Liver (tissue), 3 donors: ENCODE data around the gene WNT16.

Experiments used
- ATF3 ChIP-seq: IDR thresholded peaks from 2 replicates; pipeline ENCODE4 v1.6.1; 2016; ENCODE audit warnings: antibody characterized with exemption
- CTCF ChIP-seq: fragments of 150-350 bp; IDR thresholded peaks from 2 replicates; pipeline ENCODE4 v1.5.1; 2017; ENCODE audit warnings: improper control_type of control experiment, low read depth, low read length; ENCODE audit not compliant: missing input control
- GABPA ChIP-seq, 2 donors: IDR thresholded peaks in 1 of 2; conservative IDR thresholded peaks in 1 of 2; 2 replicates each; pipeline ENCODE4 v1.6.1; 2016; ENCODE audit warnings: antibody characterized with exemption in 2 of 2, mild to moderate bottlenecking in 1 of 2, moderate library complexity in 1 of 2
- JUND ChIP-seq, 2 donors: IDR thresholded peaks; 2 replicates each; pipeline ENCODE4 v1.6.1; 2016; ENCODE audit warnings: antibody characterized with exemption in 2 of 2
- MAX ChIP-seq: IDR thresholded peaks from 2 replicates; pipeline ENCODE4 v1.6.1; 2016; ENCODE audit warnings: antibody characterized with exemption
- NR2F2 ChIP-seq: IDR thresholded peaks from 2 replicates; pipeline ENCODE4 v1.6.1; 2016; ENCODE audit warnings: antibody characterized with exemption
- RAD21 ChIP-seq, 2 donors: IDR thresholded peaks; 2 replicates each; pipeline ENCODE4 v1.6.1; 2016; ENCODE audit warnings: antibody characterized with exemption in 2 of 2, mild to moderate bottlenecking in 2 of 2
- REST ChIP-seq: IDR thresholded peaks from 2 replicates; pipeline ENCODE4 v1.6.1; 2016; ENCODE audit warnings: antibody characterized with exemption, mild to moderate bottlenecking
- RXRA ChIP-seq, 2 donors: IDR thresholded peaks; 2 replicates each; pipeline ENCODE4 v1.6.1; 2017 to 2018; ENCODE audit warnings: antibody characterized with exemption in 2 of 2, mild to moderate bottlenecking in 1 of 2
- SP1 ChIP-seq: IDR thresholded peaks from 2 replicates; pipeline ENCODE4 v1.6.1; 2018; ENCODE audit warnings: antibody characterized with exemption, mild to moderate bottlenecking
- TAF1 ChIP-seq: conservative IDR thresholded peaks from 2 replicates; pipeline ENCODE4 v1.6.1; 2016; ENCODE audit warnings: antibody characterized with exemption, mild to moderate bottlenecking
- donor health status: healthy.
- donor health status: healthy.

DNA sequence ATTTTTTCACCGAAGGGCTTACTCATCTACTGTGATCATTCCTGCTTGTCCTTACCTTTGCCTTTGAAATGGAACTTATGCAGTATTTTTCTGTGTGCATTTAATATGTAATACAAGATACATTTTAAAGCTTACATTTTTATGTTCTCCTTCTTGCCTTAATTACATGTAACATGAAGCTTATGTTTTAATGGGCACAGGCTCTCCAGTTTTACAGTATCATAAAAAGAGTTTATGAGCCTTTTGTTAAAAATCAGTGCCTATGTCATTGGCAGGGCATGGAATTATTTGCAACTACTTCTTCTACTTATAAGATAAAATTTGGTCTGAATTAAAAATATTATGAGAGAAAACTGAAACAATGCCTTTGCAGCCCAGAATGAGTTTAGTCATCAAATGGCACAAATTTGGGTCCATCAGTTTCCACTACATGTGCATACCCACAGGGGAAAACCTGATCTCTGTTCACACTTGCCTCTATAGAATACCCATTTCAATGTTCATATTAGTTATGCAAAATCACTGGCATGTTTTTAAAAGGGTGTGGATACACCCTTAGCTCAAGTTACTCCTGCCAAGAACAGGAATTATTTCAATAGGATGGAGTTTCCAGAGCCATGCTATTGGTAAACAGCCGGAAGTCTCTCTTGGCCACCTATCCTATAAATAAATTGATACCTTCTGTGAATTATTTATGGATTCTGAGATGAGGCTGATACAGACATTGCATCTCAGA, 27.9 kb upstream of the WNT16 start:
- no peak for TF ChIP-seq CTCF
- no peak for TF ChIP-seq RAD21 (IDR thresholded peaks at IDR 0.05)
- no peak for TF ChIP-seq GABPA (IDR thresholded peaks at IDR 0.05 in 1 of 2, conservative IDR thresholded peaks at IDR 0.05 in 1 of 2)
- no peak for TF ChIP-seq MAX
- TF ChIP-seq REST = no peak
- no peak for TF ChIP-seq NR2F2
- no peak for TF ChIP-seq RXRA (IDR thresholded peaks at IDR 0.05)
- TF ChIP-seq JUND (IDR thresholded peaks at IDR 0.05) = no peak
- TF ChIP-seq TAF1 = no peak
- no peak for TF ChIP-seq SP1
- no peak for TF ChIP-seq ATF3
